ENCODE data around the gene MAML3.

MAML3 gene

GRCh38 chr4:139798456-139798855 is 355.5 kb downstream of the MAML3 start:
- H3K4me2 ChIP-seq (ENCODE audit: low read length), result no peak overlapping the region
- no peak overlapping the region for H3K27ac ChIP-seq (ENCODE audit: low read depth, low read length)
- no peaks in the 10 kb centered on the region for H3F3A ChIP-seq (ENCODE audit: control insufficient read depth, insufficient read depth)
- no peaks in the 10 kb centered on the region for H3K9me2 ChIP-seq (replicated peaks; ENCODE audit: control insufficient read depth, low read length)
- no peaks in the 10 kb centered on the region for H3K36me3 ChIP-seq (ENCODE audit: control insufficient read depth, low read length)
- TF ChIP-seq EZH2phosphoT487 (IDR thresholded peaks at IDR 0.05; ENCODE audit: borderline replicate concordance, low read length) (no peak), CTCF (IDR thresholded peaks at IDR 0.05; ENCODE audit: low read depth, low read length, poor library complexity, severe bottlenecking) (no peak)
- H3K27me3 ChIP-seq (ENCODE audit: control insufficient read depth, low read length), result no peaks in the 10 kb centered on the region
- no peaks in the 10 kb centered on the region for H3K79me2 ChIP-seq (ENCODE audit: control insufficient read depth, low read length)
- no peaks in the 10 kb centered on the region for H3K4me1 ChIP-seq (ENCODE audit: control insufficient read depth, low read length)
- H3K4me3 ChIP-seq (ENCODE audit: low read length), result no peak overlapping the region
- H3K9me3 ChIP-seq (ENCODE audit: control insufficient read depth, insufficient read depth, low read length), result no peaks in the 10 kb centered on the region
- H4K20me1 ChIP-seq (ENCODE audit: control insufficient read depth, insufficient read depth, low read depth, low read length), result no peaks in the 10 kb centered on the region

GRCh38 chr4:139797287-139797686 is 356.7 kb downstream of the MAML3 start:
- Histone ChIP-seq H3K4me2 (ENCODE audit: low read length) (no peak overlapping the region), H3K9me2 (replicated peaks; ENCODE audit: control insufficient read depth, low read length) (no peaks in the 10 kb centered on the region), H3K36me3 (ENCODE audit: control insufficient read depth, low read length) (no peaks in the 10 kb centered on the region), H3K79me2 (ENCODE audit: control insufficient read depth, low read length) (no peaks in the 10 kb centered on the region), H3K4me3 (ENCODE audit: low read length) (no peak overlapping the region), H3K27me3 (ENCODE audit: control insufficient read depth, low read length) (no peaks in the 10 kb centered on the region), H4K20me1 (ENCODE audit: control insufficient read depth, insufficient read depth, low read depth, low read length) (no peaks in the 10 kb centered on the region), H3K4me1 (ENCODE audit: control insufficient read depth, low read length) (no peaks in the 10 kb centered on the region), H3K27ac (ENCODE audit: low read depth, low read length) (no peak overlapping the region), H3K9me3 (ENCODE audit: control insufficient read depth, insufficient read depth, low read length) (no peaks in the 10 kb centered on the region), H3F3A (ENCODE audit: control insufficient read depth, insufficient read depth) (no peaks in the 10 kb centered on the region)
- no peak for TF ChIP-seq EZH2phosphoT487 (IDR thresholded peaks at IDR 0.05; ENCODE audit: borderline replicate concordance, low read length)
- no peak for TF ChIP-seq CTCF (IDR thresholded peaks at IDR 0.05; ENCODE audit: low read depth, low read length, poor library complexity, severe bottlenecking)

GRCh38 chr4:139795527-139796314 is 358.3 kb downstream of the MAML3 start:
- no peak overlapping the region for H3K4me2 ChIP-seq (ENCODE audit: low read length)
- no peaks in the 10 kb centered on the region for H3K4me1 ChIP-seq (ENCODE audit: control insufficient read depth, low read length)
- no peaks in the 10 kb centered on the region for H3K79me2 ChIP-seq (ENCODE audit: control insufficient read depth, low read length)
- H3F3A ChIP-seq (ENCODE audit: control insufficient read depth, insufficient read depth), result no peaks in the 10 kb centered on the region
- H3K4me3 ChIP-seq (ENCODE audit: low read length), result no peak overlapping the region
- TF ChIP-seq CTCF (IDR thresholded peaks at IDR 0.05; ENCODE audit: low read depth, low read length, poor library complexity, severe bottlenecking) (no peak), EZH2phosphoT487 (IDR thresholded peaks at IDR 0.05; ENCODE audit: borderline replicate concordance, low read length) (no peak)
- H3K9me3 ChIP-seq (ENCODE audit: control insufficient read depth, insufficient read depth, low read length), result no peaks in the 10 kb centered on the region
- no peaks in the 10 kb centered on the region for H3K27me3 ChIP-seq (ENCODE audit: control insufficient read depth, low read length)
- H3K27ac ChIP-seq (ENCODE audit: low read depth, low read length), result no peak overlapping the region
- H4K20me1 ChIP-seq (ENCODE audit: control insufficient read depth, insufficient read depth, low read depth, low read length), result no peaks in the 10 kb centered on the region
- no peaks in the 10 kb centered on the region for H3K36me3 ChIP-seq (ENCODE audit: control insufficient read depth, low read length)
- H3K9me2 ChIP-seq (replicated peaks; ENCODE audit: control insufficient read depth, low read length), result no peaks in the 10 kb centered on the region

Data from DOHH2 (cell line).